Adrenal gland (tissue), 12 donors: ENCODE measurements around the gene PLSCR3. TPM values are rescaled to one million over a fixed set of nuclear protein-coding genes. Genes with fewer than 3 reads are reported as not detected.

Experiments
- DNase-seq, 7 donors: peaks; one replicate each; pipeline ENCODE4 v3.0.0-alpha.2; 2019 to 2020
- H3K27ac ChIP-seq, 5 donors: fragments of 200-600 bp; sonication (generic) in 4 of 5; 1 replicate in 3 of 5; 2 replicates in 2 of 5; pipeline versions ENCODE4 v1.5.1 to v1.8.0; 2016 to 2020; ENCODE audit warnings: mild to moderate bottlenecking in 1 of 5
- H3K27me3 ChIP-seq: fragments of 200-600 bp; 2 replicates; pipeline ENCODE4 v1.8.0; 2021
- H3K36me3 ChIP-seq, 2 donors: fragments of 200-600 bp; replicated peaks in 1 of 2; 1 replicate in 1 of 2; 2 replicates in 1 of 2; pipeline versions ENCODE4 v1.5.1 to v1.8.0; 2018 to 2022
- H3K4me1 ChIP-seq, 2 donors: fragments of 200-600 bp; replicated peaks in 1 of 2; 1 replicate in 1 of 2; 2 replicates in 1 of 2; pipeline versions ENCODE4 v1.5.1 to v1.8.0; 2018 to 2021
- H3K4me3 ChIP-seq, 4 donors: fragments of 200-600 bp; sonication (generic) in 3 of 4; one replicate each; pipeline ENCODE4 v1.5.1; 2016 to 2018
- H3K9me3 ChIP-seq, 3 donors: fragments of 200-600 bp; sonication (generic) in 1 of 3; replicated peaks in 1 of 3; 1 replicate in 2 of 3; 2 replicates in 1 of 3; pipeline versions ENCODE4 v1.5.1 to v1.8.0; 2016 to 2021
- POLR2A ChIP-seq, 2 donors: fragments of 450-650 bp; IDR thresholded peaks; one replicate each; pipeline ENCODE4 v1.6.1; 2017; ENCODE audit warnings: antibody characterized with exemption in 2 of 2, mild to moderate bottlenecking in 2 of 2, moderate library complexity in 1 of 2
- WGBS, 4 donors: extraction: QIAGEN DNeasy Blood & Tissue Kit in 2 of 4; methylation state at CpG; one replicate each; pipeline versions ENCODE4 v1.1.5 to v1.1.7; 2013 to 2017; 5-methylcytosine and 5-hydroxymethylcytosine counted together
- intact Hi-C, 2 donors: fragments of 100-400 bp; cut with DNase I; formaldehyde crosslinking; loops; one replicate each; pipeline versions ENCODE4 v1.14.1 to v1.15.0; 2022 to 2023
- polyA plus RNA-seq, 3 donors: library from polyadenylated mRNA; stranded (reverse); fragments of 200-250 nt in 2 of 3; fragments of 350-450 nt in 1 of 3; fragmentation: Illumina TruSeq in 1 of 3; extraction: RNeasy Lipid Tissue Mini Kit (QIAGEN cat#74804) in 1 of 3; gene quantifications; one replicate each; pipeline ENCODE4 v1.2.3, GENCODE V29; 2013 to 2014
- total RNA-seq, 9 donors: library from RNA; depleted of rRNA in 4 of 9; stranded (reverse); fragments of >200 nt in 4 of 9; fragments of 120-200 nt in 1 of 9; fragmentation: NEBNext Ultra II Directional in 1 of 9; extraction: Animal tissue kit (Norgen Biotek cat#: 25700) in 1 of 9; gene quantifications; one replicate each; pipeline versions ENCODE4 v1.1.0 to v1.2.4, GENCODE V29; 2013 to 2023
- TF ChIP-seq, protein P1 (sequence below), 6 experiments: fragments of 450-650 bp in 4 of 6; fragments of 200-600 bp in 2 of 6; sonication (generic) in 1 of 6; IDR thresholded peaks; 1 replicate in 5 of 6; 2 replicates in 1 of 6; pipeline versions ENCODE4 v1.5.1 to v1.8.0; 2016 to 2021; ENCODE audit warnings: antibody characterized with exemption in 6 of 6, mild to moderate bottlenecking in 2 of 6, moderate library complexity in 1 of 6
- donor health status: healthy with polysubstance abuse.
- donor health status: Bipolar disorder and iron deficiency.
- donor health status: DM: yes; HTN: yes; CAD: no.
- donor health status: DM: no; HTN: no; CAD: no.
- donor health status: DM: no; HTN: no; CAD: no.
- donor health status: DM: yes; HTN: yes; CAD: no.

Gene PLSCR3
- total and polyA plus RNA-seq, 12 donors, result 7.7 to 42.5 (median 27.9) TPM

DNA sequence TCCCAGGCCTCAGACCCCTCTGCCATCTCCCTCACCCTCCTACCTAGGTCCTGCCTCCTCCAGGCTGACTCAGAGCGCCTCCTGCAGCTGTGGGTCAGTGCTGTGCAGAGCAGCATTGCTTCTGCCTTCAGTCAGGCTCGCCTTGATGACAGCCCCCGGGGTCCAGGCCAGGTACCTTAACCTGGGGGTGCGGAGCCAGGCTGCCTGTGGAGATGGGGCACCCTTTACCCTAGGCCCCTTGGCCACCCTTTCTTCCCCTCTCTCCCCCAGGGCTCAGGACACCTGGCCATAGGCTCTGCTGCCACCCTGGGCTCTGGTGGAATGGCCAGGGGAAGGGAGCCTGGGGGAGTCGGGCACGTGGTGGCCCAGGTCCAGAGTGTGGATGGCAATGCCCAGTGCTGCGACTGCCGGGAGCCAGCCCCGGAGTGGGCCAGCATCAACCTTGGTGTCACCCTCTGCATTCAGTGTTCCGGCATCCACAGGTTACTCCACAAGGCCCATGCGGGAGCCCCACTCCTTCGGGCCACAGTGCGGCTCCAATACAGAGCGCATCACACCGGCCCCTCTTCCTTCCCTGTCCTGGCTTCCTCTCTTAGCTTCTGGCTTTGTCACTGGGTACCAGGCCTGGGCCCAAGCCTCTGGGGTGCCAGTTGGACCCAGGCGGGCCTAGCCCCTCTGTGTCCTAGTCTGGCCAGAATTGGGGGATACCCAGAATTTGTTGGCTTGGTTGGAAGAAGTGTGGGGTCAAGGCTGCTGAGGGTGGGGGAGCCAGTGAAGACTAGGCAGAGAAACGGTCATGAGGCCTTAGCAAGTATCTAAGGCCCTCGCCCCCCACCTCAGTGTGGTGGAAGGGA lies 47.3 kb downstream of the PLSCR3 start:
- intact Hi-C loops, result no loop called here

GRCh38 chr17:7343250-7343649 lies 51.1 kb downstream of the PLSCR3 start:
- peak in 1 of 7 donors; percentile 33 for DNase-seq
- Histone ChIP-seq H3K4me1 (peaks cover 0 to 15% of the 10 kb centered on the region in 2 donors), H3K4me3 (no peak overlapping the region), H3K36me3 (no peaks in the 10 kb centered on the region), H3K27ac (no peak overlapping the region), H3K9me3 (no peaks in the 10 kb centered on the region), H3K27me3 (no peaks in the 10 kb centered on the region)
- 32 to 66% (median 64%) methylated on average over 3 to 15 of the region's 15 CpGs for WGBS, 4 donors
- TF ChIP-seq, protein P1, sequence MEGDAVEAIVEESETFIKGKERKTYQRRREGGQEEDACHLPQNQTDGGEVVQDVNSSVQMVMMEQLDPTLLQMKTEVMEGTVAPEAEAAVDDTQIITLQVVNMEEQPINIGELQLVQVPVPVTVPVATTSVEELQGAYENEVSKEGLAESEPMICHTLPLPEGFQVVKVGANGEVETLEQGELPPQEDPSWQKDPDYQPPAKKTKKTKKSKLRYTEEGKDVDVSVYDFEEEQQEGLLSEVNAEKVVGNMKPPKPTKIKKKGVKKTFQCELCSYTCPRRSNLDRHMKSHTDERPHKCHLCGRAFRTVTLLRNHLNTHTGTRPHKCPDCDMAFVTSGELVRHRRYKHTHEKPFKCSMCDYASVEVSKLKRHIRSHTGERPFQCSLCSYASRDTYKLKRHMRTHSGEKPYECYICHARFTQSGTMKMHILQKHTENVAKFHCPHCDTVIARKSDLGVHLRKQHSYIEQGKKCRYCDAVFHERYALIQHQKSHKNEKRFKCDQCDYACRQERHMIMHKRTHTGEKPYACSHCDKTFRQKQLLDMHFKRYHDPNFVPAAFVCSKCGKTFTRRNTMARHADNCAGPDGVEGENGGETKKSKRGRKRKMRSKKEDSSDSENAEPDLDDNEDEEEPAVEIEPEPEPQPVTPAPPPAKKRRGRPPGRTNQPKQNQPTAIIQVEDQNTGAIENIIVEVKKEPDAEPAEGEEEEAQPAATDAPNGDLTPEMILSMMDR (IDR thresholded peaks at IDR 0.05), result no peak
- TF ChIP-seq POLR2A (IDR thresholded peaks at IDR 0.05), result no peak
- intact Hi-C loops, result loop anchor here in 1 of 2 donors (5.0 kb wide), 1 partner anchor 61 kb away; the partner anchor contains the start of gene SLC2A4

More for the DNA sequence above, 47.3 kb downstream of the PLSCR3 start:
- Histone ChIP-seq H3K27me3 (no peaks in the 10 kb centered on the region), H3K9me3 (no peaks in the 10 kb centered on the region), H3K36me3 (no peaks in the 10 kb centered on the region), H3K4me1 (peaks cover 14 to 36% of the 10 kb centered on the region in 2 donors), H3K4me3 (no peak overlapping the region), H3K27ac (peak overlapping the region in 1 of 5 donors; percentile 60)
- peak in 2 of 7 donors; percentile 27 to 40 for DNase-seq
- WGBS, 4 donors, result 40 to 79% (median 59%) methylated on average over 3 to 18 of the region's 18 CpGs
- TF ChIP-seq, protein P1 (IDR thresholded peaks at IDR 0.05), result no peak
- no peak for TF ChIP-seq POLR2A (IDR thresholded peaks at IDR 0.05)

GRCh38 chr17:7341842-7342241 lies 52.5 kb downstream of the PLSCR3 start:
- no peak for DNase-seq
- Histone ChIP-seq H3K36me3 (no peaks in the 10 kb centered on the region), H3K27ac (no peak overlapping the region), H3K4me3 (no peak overlapping the region), H3K27me3 (no peaks in the 10 kb centered on the region), H3K4me1 (peaks cover 0 to 6% of the 10 kb centered on the region in 2 donors), H3K9me3 (no peaks in the 10 kb centered on the region)
- TF ChIP-seq POLR2A (IDR thresholded peaks at IDR 0.05), result no peak
- TF ChIP-seq, protein P1 (IDR thresholded peaks at IDR 0.05), result no peak
- intact Hi-C loops, result loop anchor here in 1 of 2 donors (5.0 kb wide), 1 partner anchor 60 kb away; the partner anchor contains the start of gene SLC2A4
- 82 to 95% (median 88%) methylated on average over 7 to 13 of the region's 13 CpGs for WGBS, 4 donors

- no peak for DNase-seq
- intact Hi-C loops, result loop anchor here in 1 of 2 donors (5.0 kb wide), 1 partner anchor 58 kb away; the partner anchor contains the start of gene SLC2A4
- Histone ChIP-seq H3K36me3 (no peaks in the 10 kb centered on the region), H3K27me3 (no peaks in the 10 kb centered on the region), H3K4me3 (no peak overlapping the region), H3K27ac (no peak overlapping the region), H3K4me1 (no peaks in the 10 kb centered on the region), H3K9me3 (no peaks in the 10 kb centered on the region)
- WGBS, 4 donors, result 40 to 56% (median 49%) methylated on average over 2 of the region's 2 CpGs
- no peak for TF ChIP-seq POLR2A (IDR thresholded peaks at IDR 0.05)
- TF ChIP-seq, protein P1 (IDR thresholded peaks at IDR 0.05), result no peak
Measured at GRCh38 chr17:7340179-7340578, 54.1 kb downstream of the PLSCR3 start.
